Heart right ventricle (tissue), 16 donors: ENCODE measurements around the gene HAUS3. TPM values are rescaled to one million over a fixed set of nuclear protein-coding genes. Genes with fewer than 3 reads are reported as not detected.

Source experiments
- ATAC-seq, 8 donors: fragments of 200-7000 bp; cut with Tn5 transposase; one replicate each; pipeline ENCODE4 v1.9.1; 2020; ENCODE audit warnings: mild to moderate bottlenecking in 8 of 8, moderate library complexity in 8 of 8, moderate number of reproducible peaks in 1 of 8
- DNase-seq, 2 donors: peaks; one replicate each; pipeline ENCODE4 v3.0.0-alpha.2; 2020
- H3K27ac ChIP-seq, 10 donors: fragments of 200-600 bp; sonication (generic) in 2 of 10; one replicate each; pipeline versions ENCODE4 v1.5.0 to v1.8.0; 2020 to 2022; ENCODE audit warnings: mild to moderate bottlenecking in 3 of 10
- H3K27me3 ChIP-seq, 7 donors: fragments of 200-600 bp; one replicate each; pipeline ENCODE4 v1.8.0; 2021 to 2022; ENCODE audit warnings: mild to moderate bottlenecking in 2 of 7
- H3K36me3 ChIP-seq, 9 donors: fragments of 200-600 bp; sonication (generic) in 1 of 9; one replicate each; pipeline versions ENCODE4 v1.5.0 to v1.8.0; 2020 to 2022; ENCODE audit warnings: mild to moderate bottlenecking in 2 of 9
- H3K4me1 ChIP-seq, 9 donors: fragments of 200-600 bp; sonication (generic) in 1 of 9; one replicate each; pipeline versions ENCODE4 v1.5.0 to v1.8.0; 2020 to 2022; ENCODE audit warnings: mild to moderate bottlenecking in 4 of 9
- H3K4me3 ChIP-seq, 10 donors: fragments of 200-600 bp; sonication (generic) in 2 of 10; one replicate each; pipeline versions ENCODE4 v1.5.0 to v1.8.0; 2020 to 2022; ENCODE audit warnings: mild to moderate bottlenecking in 7 of 10, moderate library complexity in 2 of 10
- H3K9me3 ChIP-seq, 11 donors: fragments of 200-600 bp in 10 of 11; sonication (generic) in 2 of 11; one replicate each; pipeline versions ENCODE4 v1.5.0 to v1.8.0; 2013 to 2022; ENCODE audit warnings: mild to moderate bottlenecking in 2 of 11, control low read depth in 1 of 11, moderate library complexity in 1 of 11
- CTCF ChIP-seq, 9 donors: fragments of 200-600 bp; sonication (generic) in 2 of 9; IDR thresholded peaks; one replicate each; pipeline versions ENCODE4 v1.5.0 to v1.8.0; 2021 to 2022; ENCODE audit warnings: antibody characterized with exemption in 9 of 9, mild to moderate bottlenecking in 5 of 9, moderate library complexity in 1 of 9
- WGBS, 2 donors: extraction: QIAGEN DNeasy Blood & Tissue Kit; methylation state at CpG; one replicate each; pipeline ENCODE4 v1.1.7; 2013; ENCODE audit warnings: inconsistent platforms in 1 of 2; 5-methylcytosine and 5-hydroxymethylcytosine counted together
- intact Hi-C, 10 donors: fragments of 100-400 bp; cut with DNase I; formaldehyde crosslinking; loops; one replicate each; pipeline versions ENCODE4 v1.11.1 to v1.14.2; 2022
- polyA plus RNA-seq, 2 donors: library from polyadenylated mRNA; stranded (reverse); fragments of 200-250 nt; gene quantifications; one replicate each; pipeline ENCODE4 v1.2.3, GENCODE V29; 2013
- total RNA-seq, 10 donors: library from RNA; stranded (reverse); fragmentation: NEBNext Ultra II Directional in 3 of 10; extraction: Animal tissue kit (Norgen Biotek cat#: 25700) in 3 of 10; gene quantifications; one replicate each; pipeline versions ENCODE4 v1.2.1 to v1.2.4, GENCODE V29; 2021 to 2023
- donor health status: Arrhythmogenic right ventricular cardiomyopathy.
- donor health status: ischemic (EF 13 %, LVEDD 7.1; RV severe dilation, severe dysfunction).
- donor health status: healthy with polysubstance abuse.
- donor health status: DM: no; HTN: yes; CAD: no.
- donor health status: DM: no; HTN: no; CAD: no.
- donor health status: ischemic (EF 25% LVEDD 6.9; RV normal size, moderate dysfunction).
- donor health status: ischemic (EF 25% LVEDD 5.7; RV mildly dilated, moderate dysfunction).
- donor health status: healthy.
- donor health status: DM: yes; HTN: yes; CAD: no.
- donor health status: Ischemic cardiomyopathy.
- donor health status: ischemic (EF 35%, LVEDD 5.7; RV mildly dilated, moderate dysfunction).
- donor health status: nonischemic (EF 11% LVEDD 7.7; RV severe dilation, severe dysfunction).
- donor health status: DM: yes; HTN: yes; CAD: no.
- donor health status: PGD.
- donor health status: ischemic (EF 29% LVEDD 5.4; RV normal size, mild dysfunction).
- donor health status: nonischemic (EF 23%, LVEDD 6.1; RV moderate dilation, normal function).

HAUS3 gene
- total and polyA plus RNA-seq, 12 donors = 3.5 to 10.5 (median 6.5) TPM

DNA sequence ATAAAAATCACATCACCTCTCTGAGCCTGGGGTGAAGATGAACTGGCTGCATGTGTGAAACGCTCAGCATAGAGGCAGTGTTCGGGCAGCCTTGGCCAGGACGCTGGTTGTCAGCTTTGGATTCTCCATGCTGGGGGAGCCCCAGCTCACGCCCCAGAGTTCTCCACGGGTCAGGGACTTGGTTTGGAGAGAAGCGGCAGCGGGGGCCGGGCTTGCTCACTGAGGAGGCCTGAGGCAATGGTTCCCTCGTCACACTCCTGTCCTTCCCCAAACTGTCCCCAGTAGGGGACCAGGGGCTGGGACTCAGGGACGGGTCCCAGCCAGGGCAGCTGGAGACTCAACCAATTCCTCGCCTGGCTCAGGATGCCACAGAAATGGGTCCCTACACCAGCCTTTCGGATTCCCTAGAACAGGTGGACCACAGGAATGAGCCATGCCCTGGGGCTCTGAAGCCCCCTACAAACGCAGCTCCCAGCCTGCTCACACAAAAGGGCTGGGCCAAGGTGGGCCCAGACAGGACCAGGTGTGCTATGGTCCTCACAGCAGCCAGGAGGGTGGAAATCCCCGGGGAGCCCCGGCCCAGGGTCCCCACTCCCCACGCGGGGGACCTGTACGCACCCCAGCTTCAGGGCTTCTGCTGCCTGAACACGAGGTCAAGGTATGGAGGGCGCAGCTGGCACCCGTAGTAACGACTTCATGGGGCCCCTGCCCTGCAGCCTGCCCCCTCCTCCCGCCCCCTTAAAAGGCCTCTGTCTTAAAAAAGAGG, 18.6 kb upstream of the HAUS3 start:
- peak in 1 of 2 donors; percentile 15 for DNase-seq
- no peak for ATAC-seq
- intact Hi-C loops = loop anchor here in 6 of 10 donors (5.0 to 10.0 kb wide), 2 partner anchors 154 to 157 kb away; partner anchors contain the start of genes CFAP99 (in 6 of the 6) and ZFYVE28 (in 6 of the 6)
- WGBS, 2 donors = 31 to 40% methylated on average over 23 of the region's 23 CpGs
- Histone ChIP-seq H3K36me3 (peaks cover 0 to 31% (median 0%) of the 10 kb centered on the region in 9 donors), H3K27ac (peak overlapping the region; percentile 84 to 97 (median 91)), H3K27me3 (no peaks in the 10 kb centered on the region), H3K4me1 (peaks cover 56 to 82% (median 67%) of the 10 kb centered on the region in 9 donors), H3K4me3 (peak overlapping the region; percentile 81 to 99 (median 96)), H3K9me3 (no peaks in the 10 kb centered on the region)
- TF ChIP-seq CTCF (IDR thresholded peaks at IDR 0.05) = no peak

DNA sequence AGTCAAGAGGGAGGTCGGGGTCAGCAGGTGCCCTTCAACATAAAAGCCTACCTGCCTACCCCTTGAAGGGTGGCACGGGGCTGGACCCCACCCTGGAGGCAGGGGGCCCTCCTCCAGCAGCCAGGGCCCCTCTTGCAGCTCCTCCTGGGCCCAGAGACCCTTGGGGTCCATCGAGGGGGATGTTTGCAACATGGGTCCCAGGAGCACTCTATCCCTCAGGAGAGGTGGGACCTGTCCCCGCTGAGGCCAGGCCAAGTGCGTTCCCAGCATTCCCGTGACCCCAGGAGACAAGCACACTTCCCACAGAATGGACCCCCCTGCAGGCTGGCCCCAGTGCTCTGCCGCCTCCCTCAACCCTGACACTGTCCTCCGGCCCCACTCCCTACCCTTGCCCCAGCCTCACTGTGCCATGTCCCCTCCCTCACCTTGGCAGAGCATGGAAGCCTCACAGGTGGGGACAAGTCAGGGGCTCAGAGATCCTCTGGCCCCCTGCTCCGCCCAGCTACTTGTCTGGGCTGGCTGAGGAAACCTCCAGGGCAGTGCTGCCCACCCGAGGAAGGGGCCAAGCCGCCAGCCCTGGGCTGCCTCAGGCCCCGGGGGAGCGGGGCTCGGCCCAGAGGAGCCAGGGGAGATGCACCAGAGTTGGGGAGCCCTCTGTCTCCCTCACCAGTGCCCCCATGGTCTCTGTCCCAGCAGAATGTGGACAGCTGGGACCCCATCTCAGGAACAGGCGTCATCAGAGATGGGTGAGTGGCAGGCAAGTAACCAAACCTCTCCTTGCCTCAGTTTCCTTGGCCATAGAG, 17.8 kb upstream of the HAUS3 start:
- Histone ChIP-seq H3K9me3 (no peaks in the 10 kb centered on the region), H3K27ac (peak overlapping the region; percentile 41 to 92 (median 91)), H3K4me3 (peak overlapping the region; percentile 81 to 99 (median 96)), H3K27me3 (no peaks in the 10 kb centered on the region), H3K36me3 (peaks cover 0 to 38% (median 0%) of the 10 kb centered on the region in 9 donors), H3K4me1 (peaks cover 56 to 82% (median 68%) of the 10 kb centered on the region in 9 donors)
- ATAC-seq = no peak
- intact Hi-C loops = loop anchor here in 8 of 10 donors (5.0 to 10.0 kb wide), 3 partner anchors 155 to 208 kb away; partner anchors contain the start of genes CFAP99 (in 7 of the 8), ZFYVE28 (in 7 of the 8) and RNF4 (in 1 of the 8)
- 68 to 77% methylated on average over 15 of the region's 15 CpGs for WGBS, 2 donors
- TF ChIP-seq CTCF (IDR thresholded peaks at IDR 0.05) = no peak
- DNase-seq = peak in 1 of 2 donors; percentile 4

GRCh38 chr4:2259036-2259540, 17.2 kb upstream of the HAUS3 start:
- Histone ChIP-seq H3K4me1 (peaks cover 56 to 83% (median 73%) of the 10 kb centered on the region in 9 donors), H3K27me3 (no peaks in the 10 kb centered on the region), H3K27ac (peak overlapping the region; percentile 14 to 94 (median 91)), H3K4me3 (peak overlapping the region in 7 of 10 donors; percentile 88 to 99 (median 96)), H3K9me3 (no peaks in the 10 kb centered on the region), H3K36me3 (peaks cover 0 to 44% (median 0%) of the 10 kb centered on the region in 9 donors)
- WGBS, 2 donors = 54 to 67% methylated on average over 13 of the region's 13 CpGs
- no peak for TF ChIP-seq CTCF (IDR thresholded peaks at IDR 0.05)
- intact Hi-C loops = loop anchor here in 2 of 10 donors (5.0 kb wide), 2 partner anchors 158 to 208 kb away; partner anchors contain the start of genes CFAP99 (in 1 of the 2), RNF4 (in 1 of the 2) and ZFYVE28 (in 1 of the 2)
- no peak for DNase-seq
- no peak for ATAC-seq
